Hepatocyte (in vitro differentiated cells): ENCODE data around the gene GPATCH8. TPM values are rescaled to one million over a fixed set of nuclear protein-coding genes. Genes with fewer than 3 reads are reported as not detected.

Experiments
- DNase-seq: peaks from one replicate; pipeline ENCODE4 v3.0.0-alpha.2; 2016; ENCODE audit warnings: low spot score
- H2AFZ ChIP-seq: fragments of 200-600 bp; sonication (generic); 2 replicates; pipeline ENCODE4 v1.6.0; 2016; ENCODE audit warnings: antibody characterized with exemption, mild to moderate bottlenecking
- H3K27ac ChIP-seq: fragments of 200-600 bp; sonication (generic); 2 replicates; pipeline ENCODE4 v1.5.1; 2016; ENCODE audit warnings: mild to moderate bottlenecking
- H3K27me3 ChIP-seq: fragments of 200-600 bp; sonication (generic); 2 replicates; pipeline ENCODE4 v1.6.1; 2016
- H3K36me3 ChIP-seq: fragments of 200-600 bp; sonication (generic); replicated peaks from 2 replicates; pipeline ENCODE4 v1.5.1; 2016; ENCODE audit warnings: low read depth; ENCODE audit not compliant: insufficient read depth
- H3K4me1 ChIP-seq: fragments of 200-600 bp; sonication (generic); 2 replicates; pipeline ENCODE4 v1.5.1; 2016; ENCODE audit warnings: mild to moderate bottlenecking, moderate library complexity; ENCODE audit not compliant: insufficient read depth
- H3K4me2 ChIP-seq: fragments of 200-600 bp; sonication (generic); 2 replicates; pipeline ENCODE4 v1.6.0; 2016
- H3K4me3 ChIP-seq: fragments of 200-600 bp; sonication (generic); 2 replicates; pipeline ENCODE4 v1.5.1; 2016; ENCODE audit warnings: mild to moderate bottlenecking
- H3K79me2 ChIP-seq: fragments of 200-600 bp; sonication (generic); 2 replicates; pipeline ENCODE4 v1.6.0; 2017; ENCODE audit warnings: mild to moderate bottlenecking
- H3K9me2 ChIP-seq: fragments of 200-600 bp; sonication (generic); replicated peaks from 2 replicates; pipeline ENCODE4 v1.6.0; 2017; ENCODE audit warnings: mild to moderate bottlenecking; ENCODE audit not compliant: insufficient read depth
- H3K9me3 ChIP-seq: fragments of 200-600 bp; sonication (generic); 2 replicates; pipeline ENCODE4 v1.5.1; 2016; ENCODE audit warnings: low read depth, mild to moderate bottlenecking
- H4K20me1 ChIP-seq: fragments of 200-600 bp; sonication (generic); 2 replicates; pipeline ENCODE4 v1.6.0; 2016; ENCODE audit warnings: mild to moderate bottlenecking; ENCODE audit not compliant: insufficient read depth, poor library complexity, severe bottlenecking
- CTCF ChIP-seq: fragments of 200-600 bp; sonication (generic); IDR thresholded peaks from 2 replicates; pipeline ENCODE4 v1.5.1; 2016; ENCODE audit warnings: antibody characterized with exemption, mild to moderate bottlenecking; ENCODE audit not compliant: poor library complexity
- EZH2 ChIP-seq: fragments of 200-600 bp; sonication (generic); IDR thresholded peaks from 2 replicates; pipeline ENCODE4 v1.6.1; 2016; ENCODE audit warnings: antibody characterized with exemption, mild to moderate bottlenecking, borderline replicate concordance
- EZH2phosphoT487 ChIP-seq: fragments of 200-600 bp; sonication (generic); IDR thresholded peaks from one replicate; pipeline ENCODE4 v1.6.1; 2018; ENCODE audit warnings: antibody characterized with exemption, mild to moderate bottlenecking, low read depth, moderate library complexity; ENCODE audit not compliant: unreplicated experiment, severe bottlenecking
- WGBS: methylation state at CpG from one replicate; pipeline ENCODE4 v1.1.6; 2016; ENCODE audit warnings: low lambda C conversion rate; ENCODE audit errors: missing lambda C conversion rate; 5-methylcytosine and 5-hydroxymethylcytosine counted together
- polyA plus RNA-seq: library from polyadenylated mRNA; unstranded; fragments of >200 nt; fragmentation: Nextera tagmentation; extraction: Ambion mirVana; gene quantifications from 2 replicates; pipeline ENCODE4 v1.2.1, GENCODE V29; 2016
- total RNA-seq: library from RNA; depleted of rRNA; stranded (reverse); fragments of >200 nt; gene quantifications from 2 replicates; pipeline ENCODE4 v1.2.3, GENCODE V29; 2014

The GPATCH8 gene
- total and polyA plus RNA-seq, 2 experiments from 2014 or later, result 30.0 to 42.1 TPM

- Histone ChIP-seq H3K27me3 (no peaks in the 10 kb centered on the region), H4K20me1 (peaks cover 2% of the 10 kb centered on the region), H3K9me3 (no peaks in the 10 kb centered on the region), H3K27ac (no peak overlapping the region), H3K4me3 (no peak overlapping the region), H3K4me2 (no peak overlapping the region), H2AFZ (no peak overlapping the region), H3K9me2 (no peaks in the 10 kb centered on the region), H3K79me2 (peaks cover 8% of the 10 kb centered on the region), H3K36me3 (no peaks in the 10 kb centered on the region), H3K4me1 (no peaks in the 10 kb centered on the region)
- no peak for TF ChIP-seq EZH2phosphoT487
- TF ChIP-seq CTCF, result no peak
- no peak for TF ChIP-seq EZH2
- WGBS, result 90% methylated on average over 9 of the region's 9 CpGs
- DNase-seq, result no peak
Measured at GRCh38 chr17:44432254-44433157, 70.7 kb downstream of the GPATCH8 start.

GRCh38 chr17:44424828-44425461, 78.3 kb downstream of the GPATCH8 start:
- H2AFZ ChIP-seq, result no peak overlapping the region
- no peak overlapping the region for H3K4me3 ChIP-seq
- no peaks in the 10 kb centered on the region for H3K9me3 ChIP-seq
- peaks cover 3% of the 10 kb centered on the region for H4K20me1 ChIP-seq
- H3K4me2 ChIP-seq, result no peak overlapping the region
- no peaks in the 10 kb centered on the region for H3K27me3 ChIP-seq
- H3K4me1 ChIP-seq, result no peaks in the 10 kb centered on the region
- H3K27ac ChIP-seq, result no peak overlapping the region
- WGBS, result 85% methylated on average over 3 of the region's 3 CpGs
- no peak for DNase-seq
- peaks cover 13% of the 10 kb centered on the region for H3K79me2 ChIP-seq
- no peaks in the 10 kb centered on the region for H3K36me3 ChIP-seq
- H3K9me2 ChIP-seq, result no peaks in the 10 kb centered on the region
- TF ChIP-seq CTCF, result no peak
- TF ChIP-seq EZH2, result no peak
- no peak for TF ChIP-seq EZH2phosphoT487

- Histone ChIP-seq H3K4me3 (no peak overlapping the region), H3K27ac (no peak overlapping the region), H3K36me3 (no peaks in the 10 kb centered on the region), H3K4me1 (no peaks in the 10 kb centered on the region), H3K79me2 (peaks cover 8% of the 10 kb centered on the region), H2AFZ (no peak overlapping the region), H3K9me3 (no peaks in the 10 kb centered on the region), H3K27me3 (no peaks in the 10 kb centered on the region), H3K4me2 (no peak overlapping the region), H4K20me1 (no peaks in the 10 kb centered on the region), H3K9me2 (no peaks in the 10 kb centered on the region)
- no peak for DNase-seq
- no peak for TF ChIP-seq EZH2phosphoT487
- TF ChIP-seq EZH2, result no peak
- TF ChIP-seq CTCF, result no peak
- WGBS, result 82% methylated on average over 2 of the region's 2 CpGs
Measured at GRCh38 chr17:44417553-44417952, 85.7 kb downstream of the GPATCH8 start.
